Left renal pelvis (tissue), 4 donors: ENCODE results near the gene PARP1. TPM values are rescaled to one million over a fixed set of nuclear protein-coding genes. Genes with fewer than 3 reads are reported as not detected.
"Not testable (repeated sequence)": the region's sequence is repeated elsewhere in the genome, so short reads cannot be mapped to it uniquely, and the experiment has no call there.

Experiments used
- DNase-seq, 4 donors: peaks; one replicate each; pipeline ENCODE4 v3.0.0-alpha.2; 2013; ENCODE audit warnings: low read depth in 4 of 4, low spot score in 3 of 4
- polyA plus RNA-seq, 4 donors: library from polyadenylated mRNA; unstranded; fragments of 120-200 nt; gene quantifications; one replicate each; pipeline ENCODE4 v1.2.1, GENCODE V29; 2013; ENCODE audit not compliant: insufficient read length in 4 of 4

Gene PARP1
- polyA plus RNA-seq, 4 donors: 80.1 to 129 (median 127) TPM

DNA sequence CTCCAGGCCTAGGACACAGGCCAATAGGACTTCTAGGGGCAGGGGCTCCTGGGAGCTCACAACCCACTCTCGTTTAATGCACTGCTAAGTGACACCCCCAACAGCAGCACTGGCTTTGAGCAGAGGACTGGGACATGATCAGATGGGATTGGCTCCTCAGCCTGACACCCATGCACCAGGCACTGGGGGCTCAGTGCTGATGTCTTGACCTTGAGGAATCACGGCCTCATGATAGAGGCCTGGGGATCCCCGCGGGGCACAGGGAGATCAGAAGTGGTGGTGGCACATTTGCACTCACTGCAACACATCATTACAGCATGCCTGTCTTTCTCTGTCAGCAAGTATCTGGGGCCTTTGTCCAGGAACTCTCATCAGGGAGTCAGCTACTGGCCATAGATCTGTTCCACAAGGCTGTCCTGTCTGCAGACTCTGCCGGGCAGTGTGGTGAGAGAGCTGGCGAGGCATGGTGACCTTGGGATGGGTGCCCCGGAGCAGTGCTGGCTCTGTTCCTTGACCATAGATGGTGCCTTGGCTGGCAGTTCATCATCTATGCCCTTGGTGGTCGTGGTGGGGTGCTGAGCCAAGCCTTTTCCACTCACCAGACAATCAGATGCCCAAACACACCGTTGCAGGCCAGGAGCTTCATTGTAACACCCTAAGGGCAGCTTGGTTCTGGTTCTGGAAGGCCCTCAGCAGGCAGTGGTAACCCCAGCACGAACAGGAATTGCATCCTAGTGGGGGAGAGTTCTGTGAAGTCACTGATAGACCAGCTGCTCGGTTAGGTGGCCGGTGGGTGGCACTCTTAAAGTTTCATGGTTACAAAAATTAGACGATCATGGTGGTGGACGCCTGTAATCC, 22.2 kb upstream of the PARP1 start:
- no peak for DNase-seq

DNA sequence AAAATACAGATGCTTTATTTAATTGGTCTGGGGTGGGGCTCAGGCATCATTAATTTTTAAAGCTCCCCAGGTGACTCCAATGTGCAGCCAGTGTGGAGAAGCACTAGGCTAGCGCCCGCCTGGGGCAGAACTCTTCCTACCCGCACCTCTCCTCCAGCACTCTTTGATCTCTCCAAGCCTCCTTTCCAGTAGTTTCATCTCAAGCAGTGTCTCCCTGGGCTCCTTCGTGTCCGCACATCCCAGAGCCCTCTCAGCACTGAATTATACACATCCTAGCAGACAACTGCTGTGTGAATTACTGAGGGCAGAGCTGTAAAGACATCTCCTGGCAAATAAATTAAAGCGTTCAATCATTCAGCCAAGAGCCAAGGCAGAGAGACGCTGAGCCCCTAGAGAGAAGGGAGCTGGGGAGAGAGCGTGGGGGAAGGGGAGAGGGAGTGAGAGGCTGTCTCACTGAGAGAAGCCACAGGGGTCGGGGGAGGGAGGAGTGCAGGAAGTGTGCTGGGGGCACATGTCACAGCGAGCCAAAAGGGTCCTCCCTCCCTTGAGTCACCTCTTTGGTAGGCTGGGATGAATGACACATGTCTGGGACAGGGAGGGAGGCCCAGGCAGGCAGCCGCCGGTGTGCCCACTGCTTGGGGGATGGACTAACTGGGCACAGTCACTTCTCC, 21.0 kb upstream of the PARP1 start:
- no peak for DNase-seq

DNA sequence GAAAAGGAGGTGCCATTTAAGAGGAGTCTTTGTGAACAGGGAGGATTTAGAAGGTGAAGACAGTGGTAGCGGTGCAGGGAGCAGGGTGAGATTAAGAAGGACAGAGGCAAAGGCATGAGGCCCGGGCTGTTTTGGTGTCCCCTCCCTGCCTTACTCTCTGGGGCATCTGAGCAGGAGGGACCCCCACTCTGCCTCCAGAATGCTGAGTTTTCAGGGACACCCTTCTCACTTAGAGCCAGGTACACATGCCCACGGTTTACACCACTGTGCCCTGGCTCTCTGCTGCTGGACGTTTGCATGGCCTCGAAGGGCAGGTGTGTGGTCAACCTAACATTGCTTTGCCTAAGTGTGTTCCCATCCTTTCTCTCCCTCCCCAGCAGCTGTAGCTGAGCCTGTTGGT, 20.5 kb upstream of the PARP1 start:
- no peak for DNase-seq

DNA sequence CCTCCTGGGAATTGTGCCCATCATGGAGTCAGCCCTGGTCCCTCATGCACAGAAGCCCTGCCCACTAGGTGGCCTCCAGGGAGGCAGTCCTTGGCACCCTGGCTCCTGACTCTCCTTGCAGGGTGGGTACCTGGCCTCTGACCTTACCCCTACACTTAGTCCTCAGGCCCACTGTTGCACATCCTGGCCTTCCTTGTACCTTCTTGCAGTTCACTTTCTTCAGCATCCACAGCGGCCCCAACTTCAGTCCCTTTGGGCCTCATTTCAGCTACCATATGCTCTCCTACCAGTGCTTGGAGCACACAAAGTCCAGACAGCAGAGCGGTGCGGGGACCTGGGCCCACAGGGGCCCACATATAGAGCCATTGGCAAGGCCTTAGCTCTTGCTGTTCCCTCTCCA, 19.2 kb upstream of the PARP1 start:
- DNase-seq: no peak

DNA sequence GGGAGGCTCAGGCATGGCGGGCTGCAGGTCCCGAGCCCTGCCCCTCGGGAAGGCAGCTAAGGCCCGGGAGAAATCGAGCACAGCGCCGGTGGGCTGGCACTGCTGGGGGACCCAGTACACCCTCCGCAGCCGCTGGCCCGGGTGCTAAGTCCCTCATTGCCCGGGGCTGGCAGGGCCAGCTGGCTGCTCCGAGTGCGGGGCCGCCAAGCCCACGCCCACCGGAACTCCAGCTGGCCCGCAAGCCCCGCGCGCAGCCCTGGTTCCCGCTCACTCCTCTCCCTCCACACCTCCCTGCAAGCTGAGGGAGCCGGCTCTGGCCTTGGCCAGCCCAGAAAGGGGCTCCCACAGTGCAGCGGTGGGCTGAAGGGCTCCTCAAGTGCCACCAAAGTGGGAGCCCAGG, 18.5 kb upstream of the PARP1 start:
- DNase-seq: not testable (repeated sequence)

DNA sequence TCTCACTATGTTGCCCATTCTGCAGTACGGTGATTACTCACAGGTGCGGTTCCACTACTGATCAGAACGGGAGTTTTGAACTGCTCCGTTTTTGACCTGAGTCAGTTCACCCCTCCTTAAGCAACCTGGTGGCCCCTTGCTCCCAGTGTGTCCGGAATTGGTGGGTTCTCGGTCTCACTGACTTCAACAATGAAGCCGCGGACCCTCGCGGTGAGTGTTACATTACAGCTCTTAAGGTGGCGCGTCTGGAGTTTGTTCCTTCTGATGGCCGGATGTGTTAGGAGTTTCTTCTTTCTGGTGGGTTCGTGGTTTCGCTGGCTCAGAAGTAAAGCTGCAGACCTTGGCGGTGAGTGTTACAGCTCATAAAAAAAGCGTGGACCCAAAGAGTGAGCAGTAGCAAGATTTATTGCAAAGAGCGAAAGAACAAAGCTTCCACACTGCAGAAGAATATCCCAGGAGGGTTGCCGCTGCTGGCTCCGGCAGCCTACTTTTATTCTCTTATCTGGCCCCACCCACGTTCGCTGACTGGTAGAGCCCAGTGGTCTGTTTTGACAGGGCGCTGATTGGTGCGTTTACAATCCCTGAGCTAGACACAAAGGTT, 17.6 kb upstream of the PARP1 start:
- no peak for DNase-seq

DNA sequence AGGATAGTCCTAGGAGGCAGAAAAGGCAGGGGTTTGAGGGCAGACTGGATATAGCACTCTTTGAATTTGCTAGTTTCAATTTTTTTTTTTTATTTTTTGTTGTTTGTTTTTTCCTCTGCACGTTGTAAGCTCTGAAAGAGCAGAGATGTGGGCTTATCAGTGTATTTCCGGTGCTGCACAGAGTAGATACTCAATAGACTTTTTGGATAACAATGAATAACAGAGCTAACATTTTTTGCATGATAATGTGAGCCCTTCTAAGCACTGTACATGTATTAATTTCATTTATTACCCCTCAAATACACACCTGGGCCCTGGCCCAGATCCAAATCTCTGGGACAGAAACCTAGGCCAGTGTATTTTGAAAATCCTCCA, 17.1 kb upstream of the PARP1 start:
- no peak for DNase-seq

DNA sequence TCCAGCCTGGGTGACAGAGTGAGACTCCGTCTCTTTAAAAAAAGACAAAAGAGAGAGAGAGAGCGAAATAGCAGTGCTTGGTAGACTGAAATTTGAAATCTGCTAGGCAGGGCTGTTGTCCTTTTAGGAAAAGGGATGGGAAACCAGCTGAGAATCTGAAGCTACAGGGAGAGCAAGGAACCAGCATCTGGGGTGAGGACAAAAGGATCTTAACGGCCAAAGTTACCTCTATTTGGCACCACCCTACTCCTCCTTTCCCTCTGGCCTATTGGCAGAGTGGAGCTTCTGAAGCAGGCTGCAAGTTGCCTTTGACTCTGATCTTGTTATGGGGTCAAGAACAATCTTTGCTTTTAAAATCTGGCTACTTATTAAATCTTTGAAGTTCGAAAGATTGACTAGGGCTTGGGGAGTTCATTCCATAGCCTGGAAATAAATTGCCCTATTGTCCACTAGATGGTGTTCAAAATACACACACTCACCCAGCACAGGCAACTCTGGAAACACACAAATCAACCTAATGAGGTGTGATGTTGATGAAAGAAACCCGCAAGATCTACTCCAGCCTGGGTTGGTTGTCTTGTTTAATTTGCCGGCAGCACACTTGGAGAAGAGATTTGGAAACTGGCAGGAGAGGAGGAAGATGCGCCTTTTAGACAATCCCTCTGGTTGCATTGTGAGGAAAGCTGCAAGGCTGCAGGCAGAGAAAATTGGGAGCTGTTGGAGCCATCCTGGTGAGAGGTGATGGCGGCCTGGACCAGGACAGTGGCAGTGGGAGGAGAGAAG, 16.5 kb upstream of the PARP1 start:
- DNase-seq: peak in 3 of 4 donors; percentile 54 to 82 (median 56)

DNA sequence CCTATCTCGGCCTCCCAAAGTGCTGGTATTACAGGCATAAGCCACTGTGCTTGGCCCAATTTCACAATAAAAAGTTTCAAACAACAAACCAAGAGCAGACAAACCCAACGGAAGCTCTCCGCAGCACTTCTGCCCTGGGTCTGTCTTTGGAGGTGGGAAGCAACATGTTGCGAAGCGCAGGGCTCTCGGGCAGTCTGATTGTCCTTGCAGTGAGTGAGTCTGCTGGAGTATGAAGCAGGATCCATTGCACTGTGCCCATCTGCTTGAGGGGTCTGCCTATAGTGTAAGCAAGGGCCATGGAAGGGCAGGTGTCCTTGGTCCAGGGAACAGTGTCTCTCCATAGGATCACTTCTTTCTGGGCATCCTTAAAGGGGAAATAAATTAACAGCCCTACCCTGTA, 14.6 kb upstream of the PARP1 start:
- no peak for DNase-seq

DNA sequence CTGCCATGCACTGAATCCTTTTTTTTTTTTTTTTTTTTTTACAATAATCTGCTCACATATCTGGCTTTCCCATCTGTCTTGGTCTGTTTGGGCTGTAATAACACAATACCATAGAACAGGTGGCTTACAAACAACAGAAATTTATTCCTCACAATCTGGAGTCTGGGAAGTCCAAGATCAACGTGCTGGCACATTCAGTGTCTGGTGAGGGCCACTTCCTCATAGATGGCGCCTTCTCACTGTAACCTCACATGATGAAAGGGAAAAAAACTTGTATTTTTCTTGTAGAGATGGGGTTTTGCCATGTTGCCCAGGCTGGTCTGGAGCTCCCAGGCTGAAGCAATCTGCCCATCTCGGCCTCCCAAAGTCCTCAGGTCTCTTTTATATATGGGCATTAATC, 13.0 kb upstream of the PARP1 start:
- no peak for DNase-seq

DNA sequence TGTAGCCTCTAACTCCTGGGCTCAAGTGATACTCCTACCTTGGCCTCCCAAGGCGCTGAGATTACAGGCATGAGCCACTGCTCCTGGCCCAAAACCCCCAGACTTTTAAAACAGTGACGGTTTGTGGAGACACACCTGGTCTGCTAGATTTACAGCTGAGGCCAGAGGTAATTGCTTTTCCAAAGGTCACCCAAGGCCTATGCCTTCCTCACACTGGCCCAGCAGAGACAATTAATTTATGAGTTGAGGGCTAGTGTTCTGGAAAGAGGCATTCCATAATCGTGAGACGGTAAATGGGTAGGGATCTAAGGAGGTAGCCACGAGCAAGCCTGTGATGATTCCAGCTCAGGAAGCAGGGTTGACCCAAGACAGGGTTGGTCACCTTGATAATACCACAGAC, 12.4 kb upstream of the PARP1 start:
- no peak for DNase-seq

DNA sequence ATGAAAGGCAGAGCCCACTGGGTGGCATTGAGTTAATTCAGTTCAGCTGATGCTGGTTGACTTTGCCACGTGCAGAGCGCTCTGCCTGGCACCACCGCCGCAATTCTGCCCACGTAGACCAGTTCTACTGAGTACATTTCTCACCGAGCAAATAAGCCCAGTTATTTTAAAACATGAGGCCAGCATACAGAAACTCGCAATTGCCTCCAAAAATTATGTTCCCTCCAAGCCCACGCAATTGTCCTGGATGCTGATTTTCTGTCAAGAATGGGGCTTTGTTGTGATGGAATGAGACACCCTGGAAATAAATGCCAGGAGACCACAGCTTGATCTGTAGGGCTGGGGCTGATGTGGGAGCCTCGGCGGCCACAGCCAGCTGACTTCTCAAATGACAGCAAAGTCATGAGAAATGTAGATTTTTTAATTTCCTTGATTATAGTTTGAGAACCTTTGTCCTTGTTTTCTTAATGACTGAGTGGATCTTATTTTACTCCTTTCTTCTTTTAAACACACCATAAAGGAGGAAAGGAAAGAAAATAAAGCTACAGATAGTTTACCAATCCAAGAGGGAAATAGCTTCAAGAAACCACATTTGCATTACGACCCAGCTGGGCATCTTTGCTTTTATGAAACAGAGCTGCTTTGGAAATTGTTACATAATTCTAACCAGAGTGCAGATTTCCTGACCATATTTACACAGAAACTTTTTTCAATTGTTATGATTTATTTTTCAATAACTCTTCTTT, 11.6 kb upstream of the PARP1 start:
- DNase-seq: no peak

DNA sequence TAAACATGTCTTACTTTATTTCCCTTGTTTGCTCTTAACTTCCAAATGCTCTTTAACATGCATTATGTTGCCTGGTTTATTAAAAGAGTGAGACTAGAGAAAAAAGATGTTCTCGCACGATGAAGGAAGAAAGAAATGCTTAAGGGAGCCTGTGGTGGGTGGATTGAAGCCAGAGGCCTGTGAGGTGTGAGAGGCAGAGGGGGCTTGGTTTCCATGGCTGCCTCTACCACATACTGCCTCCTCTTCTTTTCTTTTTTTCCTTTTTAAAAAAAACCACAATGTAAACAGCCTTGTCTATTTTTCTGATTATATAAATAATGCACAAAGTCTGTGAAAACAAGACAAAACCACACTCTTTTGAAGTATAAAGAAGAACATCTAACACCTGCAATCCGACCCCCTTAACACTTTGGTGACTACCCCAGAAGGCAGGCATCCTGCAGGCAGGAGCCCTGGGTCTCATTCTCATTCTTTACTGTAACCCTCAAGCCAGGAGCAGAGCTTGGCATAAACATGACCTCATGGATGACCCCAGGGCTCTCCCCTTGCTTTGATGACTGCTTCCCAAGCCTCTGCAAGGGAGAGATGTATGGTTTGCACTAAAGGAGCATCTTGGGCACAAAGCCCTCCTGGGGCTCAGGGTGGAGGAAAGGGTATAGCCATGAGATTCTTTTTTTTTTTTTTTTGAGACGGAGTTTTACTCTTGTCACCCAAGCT, 10.1 kb upstream of the PARP1 start:
- DNase-seq: no peak

DNA sequence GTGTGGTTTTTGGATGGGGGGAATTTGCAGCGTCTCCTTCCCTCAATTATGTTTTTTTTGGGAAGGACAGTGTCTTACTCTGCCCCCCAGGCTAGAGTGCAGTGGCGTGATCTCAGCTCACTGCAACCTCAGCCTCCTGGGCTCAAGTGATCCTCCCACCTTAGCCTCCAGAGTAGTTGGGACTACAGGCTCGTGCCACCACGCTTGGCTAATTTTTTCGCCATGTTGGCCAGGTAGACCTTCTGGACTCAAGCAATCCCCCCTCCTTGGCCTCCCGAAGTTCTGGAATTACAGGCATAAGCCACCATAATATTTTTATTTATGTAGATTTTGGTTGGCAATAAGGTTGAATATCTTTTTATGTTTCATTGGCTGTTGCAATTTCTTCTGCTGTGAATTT, 9.5 kb upstream of the PARP1 start:
- no peak for DNase-seq

DNA sequence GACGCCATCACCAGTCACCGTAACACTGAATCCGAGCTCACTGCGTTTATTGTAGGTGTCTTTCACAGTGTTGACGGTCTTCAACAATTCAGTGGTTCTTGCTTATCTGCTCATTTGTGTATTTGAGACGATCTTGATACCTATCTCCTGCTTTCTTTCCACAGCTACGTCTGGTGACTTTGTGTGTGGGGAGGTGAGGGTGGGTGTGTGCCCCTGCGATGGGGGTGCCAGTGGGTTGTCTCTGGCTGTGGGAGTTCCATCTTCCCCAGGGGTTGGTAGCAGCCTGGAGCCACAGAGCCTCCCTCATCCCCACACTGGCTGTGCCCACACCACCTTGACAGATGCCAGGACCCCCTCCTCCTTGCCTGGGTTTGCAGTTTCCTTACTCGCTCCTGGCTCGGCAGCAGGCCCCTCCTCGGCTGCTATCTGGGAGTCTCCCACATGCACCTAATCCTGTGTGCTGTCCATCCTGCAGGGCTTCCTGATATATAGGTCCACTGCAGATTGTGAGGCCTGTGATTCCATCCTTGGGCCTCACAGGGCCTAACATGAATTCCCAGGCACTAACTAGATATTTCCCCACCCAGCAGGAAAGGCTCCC, 6.3 kb upstream of the PARP1 start:
- DNase-seq: no peak

DNA sequence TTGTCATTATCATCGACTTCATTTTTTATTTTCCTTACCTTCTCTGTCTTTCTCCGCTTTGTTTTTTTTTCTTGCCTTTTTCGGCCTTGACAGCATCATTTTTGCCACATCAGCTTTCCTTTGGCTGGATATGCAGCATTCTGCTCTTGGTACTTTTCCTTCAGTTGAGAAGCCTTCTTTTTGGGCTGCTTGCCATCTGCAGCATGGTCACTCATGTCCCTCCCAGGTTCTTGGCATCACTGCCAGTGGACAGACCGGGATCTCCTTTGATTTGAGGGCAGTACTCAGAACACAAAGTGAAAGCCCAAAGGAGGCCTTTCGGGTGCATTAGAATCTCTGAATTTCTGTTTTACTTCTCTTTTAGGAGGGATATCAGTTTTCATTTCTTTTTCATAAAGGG, 3.7 kb upstream of the PARP1 start:
- no peak for DNase-seq

DNA sequence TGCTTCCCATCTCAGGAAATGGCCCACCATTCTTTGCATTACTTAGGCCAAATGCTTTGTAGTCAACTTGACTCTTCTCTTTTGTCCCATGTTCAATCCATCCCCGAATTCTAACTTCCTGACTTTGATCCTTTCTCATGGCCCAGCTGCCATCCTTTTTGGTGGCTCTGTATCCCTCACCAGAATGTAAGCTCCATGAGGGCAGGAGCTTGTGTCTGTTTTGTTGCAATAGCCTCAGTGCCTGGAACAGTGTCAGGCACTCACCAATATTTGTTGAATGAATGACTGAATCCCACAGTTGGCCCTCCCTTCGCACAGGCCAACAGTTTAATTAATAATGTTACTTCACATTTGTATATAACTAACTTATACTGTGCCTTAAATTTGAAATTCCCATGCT, 3.1 kb upstream of the PARP1 start:
- no peak for DNase-seq

DNA sequence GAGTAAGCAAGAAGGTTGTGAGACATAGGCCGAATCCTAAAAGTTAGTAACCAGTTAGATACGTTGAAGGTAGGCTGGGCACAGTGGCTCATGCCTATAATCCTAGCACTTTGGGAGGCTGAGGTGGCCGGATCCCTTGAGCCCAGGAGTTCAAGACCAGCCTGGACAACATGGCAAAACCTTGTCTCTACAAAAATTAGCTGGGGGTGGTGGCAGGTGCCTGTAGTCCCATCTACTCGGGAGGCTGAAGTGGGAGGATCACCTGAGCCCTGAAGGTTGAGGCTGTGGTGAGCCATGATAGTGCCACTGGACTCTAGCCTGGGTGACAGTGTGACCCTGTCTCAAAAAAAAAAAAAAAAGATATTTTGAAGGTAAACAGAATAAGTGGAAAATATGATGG, 1.5 kb upstream of the PARP1 start:
- DNase-seq: no peak
